HG03575 (cell line): ENCODE measurements around the gene GPR156.
"Not testable (repeated sequence)": the region's sequence is repeated elsewhere in the genome, so short reads cannot be mapped to it uniquely, and the experiment has no call there.

Experiments
- ATAC-seq: cut with Tn5 transposase; IDR thresholded peaks from one replicate; pipeline ENCODE4 v1.9.1; 2021; ENCODE audit not compliant: unreplicated experiment, insufficient number of reproducible peaks, low FRiP score; ENCODE audit errors: extremely low read depth

GPR156 gene

GRCh38 chr3:120169407-120169806, 115.6 kb downstream of the GPR156 start:
- no peak for ATAC-seq

- no peak for ATAC-seq
These were observed 116.4 kb downstream of the GPR156 start for GRCh38 chr3:120168611-120169010.

GRCh38 chr3:120168038-120168437, 117.0 kb downstream of the GPR156 start:
- ATAC-seq, result no peak

GRCh38 chr3:120167488-120167887, 117.5 kb downstream of the GPR156 start:
- no peak for ATAC-seq

- ATAC-seq, result no peak
These were observed 121.2 kb downstream of the GPR156 start for GRCh38 chr3:120163816-120164215.

GRCh38 chr3:120163026-120163425, 122.0 kb downstream of the GPR156 start:
- no peak for ATAC-seq

GRCh38 chr3:120162400-120162799, 122.6 kb downstream of the GPR156 start:
- ATAC-seq, result no peak

GRCh38 chr3:120161902-120162301, 123.1 kb downstream of the GPR156 start:
- no peak for ATAC-seq

- no peak for ATAC-seq
These were observed 125.0 kb downstream of the GPR156 start for GRCh38 chr3:120160050-120160449.

- no peak for ATAC-seq
These were observed 127.3 kb downstream of the GPR156 start for GRCh38 chr3:120157681-120158080.

- ATAC-seq, result no peak
These were observed 127.9 kb downstream of the GPR156 start for GRCh38 chr3:120157113-120157512.

GRCh38 chr3:120156699-120157098, 128.3 kb downstream of the GPR156 start:
- ATAC-seq, result no peak

GRCh38 chr3:120155694-120156093, 129.3 kb downstream of the GPR156 start:
- not testable (repeated sequence) for ATAC-seq

- no peak for ATAC-seq
These were observed 129.9 kb downstream of the GPR156 start for GRCh38 chr3:120155108-120155507.

- ATAC-seq, result no peak
These were observed 131.7 kb downstream of the GPR156 start for GRCh38 chr3:120153294-120153693.

- no peak for ATAC-seq
These were observed 133.2 kb downstream of the GPR156 start for GRCh38 chr3:120151791-120152190.

- ATAC-seq, result no peak
These were observed 136.7 kb downstream of the GPR156 start for GRCh38 chr3:120148187-120148949.

- ATAC-seq, result no peak
These were observed 137.8 kb downstream of the GPR156 start for GRCh38 chr3:120147072-120147871.

- no peak for ATAC-seq
These were observed 139.3 kb downstream of the GPR156 start for GRCh38 chr3:120145542-120146285.

GRCh38 chr3:120144267-120144666, 140.8 kb downstream of the GPR156 start:
- ATAC-seq, result no peak
